Superior temporal gyrus (tissue), 1 donor: ENCODE results near the gene CALN1.

ENCODE experiments used
- DNase-seq: peaks from one replicate; pipeline ENCODE4 v3.0.0-alpha.2; 2016; ENCODE audit errors: extremely low spot score

The CALN1 gene

GRCh38 chr7:72325561-72325960 lies 86.6 kb downstream of the CALN1 start:
- no peak for DNase-seq

GRCh38 chr7:72321637-72322036 lies 90.5 kb downstream of the CALN1 start:
- DNase-seq, result no peak

GRCh38 chr7:72321081-72321480 lies 91.1 kb downstream of the CALN1 start:
- no peak for DNase-seq

GRCh38 chr7:72317341-72317740 lies 94.8 kb downstream of the CALN1 start:
- no peak for DNase-seq

- DNase-seq, result no peak
These were observed 96.0 kb downstream of the CALN1 start for GRCh38 chr7:72316148-72316547.

- DNase-seq, result no peak
These were observed 98.2 kb downstream of the CALN1 start for GRCh38 chr7:72313906-72314305.

- DNase-seq, result no peak
These were observed 101.8 kb downstream of the CALN1 start for GRCh38 chr7:72310301-72310700.

GRCh38 chr7:72309476-72309875 lies 102.7 kb downstream of the CALN1 start:
- DNase-seq, result no peak

- no peak for DNase-seq
These were observed 103.2 kb downstream of the CALN1 start for GRCh38 chr7:72308986-72309385.

GRCh38 chr7:72307566-72307965 lies 104.6 kb downstream of the CALN1 start:
- no peak for DNase-seq

GRCh38 chr7:72298912-72299311 lies 113.2 kb downstream of the CALN1 start:
- no peak for DNase-seq

GRCh38 chr7:72298091-72298490 lies 114.0 kb downstream of the CALN1 start:
- no peak for DNase-seq

- no peak for DNase-seq
These were observed 114.5 kb downstream of the CALN1 start for GRCh38 chr7:72297636-72298035.

- no peak for DNase-seq
These were observed 119.3 kb downstream of the CALN1 start for GRCh38 chr7:72292794-72293193.

GRCh38 chr7:72292118-72292517 lies 120.0 kb downstream of the CALN1 start:
- no peak for DNase-seq

GRCh38 chr7:72286519-72286918 lies 125.6 kb downstream of the CALN1 start:
- DNase-seq, result no peak

GRCh38 chr7:72283309-72283708 lies 128.8 kb downstream of the CALN1 start:
- DNase-seq, result no peak

GRCh38 chr7:72281308-72281707 lies 130.8 kb downstream of the CALN1 start:
- DNase-seq, result no peak

GRCh38 chr7:72279203-72279602 lies 132.9 kb downstream of the CALN1 start:
- DNase-seq, result no peak

GRCh38 chr7:72278550-72278949 lies 133.6 kb downstream of the CALN1 start:
- DNase-seq, result no peak

- no peak for DNase-seq
These were observed 136.6 kb downstream of the CALN1 start for GRCh38 chr7:72275382-72276070.

- DNase-seq, result no peak
These were observed 139.7 kb downstream of the CALN1 start for GRCh38 chr7:72272479-72272878.

- DNase-seq, result no peak
These were observed 143.3 kb downstream of the CALN1 start for GRCh38 chr7:72268796-72269195.

GRCh38 chr7:72268090-72268489 lies 144.0 kb downstream of the CALN1 start:
- no peak for DNase-seq
